GM23338 (cell line): ENCODE results near the gene UEVLD. TPM values are rescaled to one million over a fixed set of nuclear protein-coding genes. Genes with fewer than 3 reads are reported as not detected.

Experiments
- ATAC-seq: fragments of 200-7000 bp; cut with Tn5 transposase; 3 replicates; pipeline ENCODE4 v1.9.1; 2020
- DNase-seq: peaks from one replicate; pipeline ENCODE4 v3.0.0-alpha.2; 2015; ENCODE audit warnings: low spot score
- H2AFZ ChIP-seq: fragments of 200-600 bp; sonication (generic); 2 replicates; pipeline ENCODE4 v1.8.0; 2016; ENCODE audit warnings: antibody characterized with exemption, mild to moderate bottlenecking, moderate library complexity
- H3F3A ChIP-seq: fragments of 200-600 bp; sonication (generic); replicated peaks from 2 replicates; pipeline ENCODE4 v1.8.0; 2017; ENCODE audit warnings: antibody characterized with exemption, mixed run types, low read depth
- H3K27ac ChIP-seq: fragments of 200-600 bp; sonication (generic); 2 replicates; pipeline ENCODE4 v1.6.1; 2016; ENCODE audit warnings: low read depth
- H3K27me3 ChIP-seq: fragments of 200-600 bp; sonication (generic); 2 replicates; pipeline ENCODE4 v1.8.0; 2016; ENCODE audit warnings: mild to moderate bottlenecking, mixed run types, moderate library complexity; ENCODE audit not compliant: insufficient read depth
- H3K36me3 ChIP-seq: fragments of 200-600 bp; sonication (generic); 2 replicates; pipeline ENCODE4 v1.8.0; 2016; ENCODE audit warnings: mild to moderate bottlenecking; ENCODE audit not compliant: insufficient read depth
- H3K4me1 ChIP-seq: fragments of 200-600 bp; sonication (generic); 2 replicates; pipeline ENCODE4 v1.8.0; 2016; ENCODE audit warnings: mild to moderate bottlenecking, moderate library complexity; ENCODE audit not compliant: insufficient read depth
- H3K4me2 ChIP-seq: fragments of 200-600 bp; sonication (generic); 2 replicates; pipeline ENCODE4 v1.7.1; 2017; ENCODE audit warnings: mixed run types
- H3K4me3 ChIP-seq: fragments of 200-600 bp; sonication (generic); 2 replicates; pipeline ENCODE4 v1.6.1; 2016; ENCODE audit warnings: mixed run types
- H3K79me2 ChIP-seq: fragments of 200-600 bp; sonication (generic); replicated peaks from 2 replicates; pipeline ENCODE4 v1.8.0; 2017; ENCODE audit warnings: mild to moderate bottlenecking; ENCODE audit not compliant: insufficient read depth
- H3K9me2 ChIP-seq: fragments of 200-600 bp; sonication (generic); 2 replicates; pipeline ENCODE4 v1.8.0; 2017; ENCODE audit not compliant: insufficient read depth
- H4K20me1 ChIP-seq: fragments of 200-600 bp; sonication (generic); replicated peaks from 2 replicates; pipeline ENCODE4 v1.8.0; 2017; ENCODE audit warnings: mild to moderate bottlenecking; ENCODE audit not compliant: insufficient read depth
- H3K27ac Mint-ChIP-seq: 2 replicates; pipeline ENCODE4 v1.8.0; 2020; ENCODE audit warnings: inconsistent platforms, mild to moderate bottlenecking, moderate library complexity, mixed read lengths
- H3K27me3 Mint-ChIP-seq: 3 replicates; pipeline ENCODE4 v1.8.0; 2022; ENCODE audit warnings: low read depth, mild to moderate bottlenecking, moderate library complexity, mixed read lengths, inconsistent platforms; ENCODE audit not compliant: insufficient read depth, poor library complexity
- H3K36me3 Mint-ChIP-seq: 3 replicates; pipeline ENCODE4 v1.8.0; 2021; ENCODE audit warnings: low read depth, mild to moderate bottlenecking, inconsistent platforms, moderate library complexity, mixed read lengths
- H3K4me1 Mint-ChIP-seq: 3 replicates; pipeline ENCODE4 v1.8.0; 2020; ENCODE audit warnings: mild to moderate bottlenecking, inconsistent platforms, mixed read lengths
- H3K4me3 Mint-ChIP-seq: 3 replicates; pipeline ENCODE4 v1.8.0; 2021; ENCODE audit warnings: moderate library complexity, mild to moderate bottlenecking, inconsistent platforms, mixed read lengths
- H3K9me3 Mint-ChIP-seq: 3 replicates; pipeline ENCODE4 v1.8.0; 2020; ENCODE audit warnings: moderate library complexity, mild to moderate bottlenecking, inconsistent platforms, mixed read lengths
- EZH2phosphoT487 ChIP-seq: fragments of 200-600 bp; sonication (generic); IDR thresholded peaks from one replicate; pipeline ENCODE4 v1.8.1; 2018; ENCODE audit warnings: antibody characterized with exemption; ENCODE audit not compliant: unreplicated experiment
- NANOG ChIP-seq: IDR thresholded peaks from 2 replicates; pipeline ENCODE4 v1.6.1; 2016; ENCODE audit warnings: antibody characterized with exemption, borderline replicate concordance
- POLR2AphosphoS5 ChIP-seq: IDR thresholded peaks from 2 replicates; pipeline ENCODE4 v1.6.1; 2016; ENCODE audit warnings: antibody characterized with exemption, low read depth
- ZNF331 ChIP-seq: fragments of 250-450 bp; sonication (Bioruptor Pico); IDR thresholded peaks from 2 replicates; pipeline ENCODE4 v1.5.0; 2020; ENCODE audit warnings: low read depth, mild to moderate bottlenecking, moderate library complexity
- polyA plus RNA-seq: library from polyadenylated mRNA; unstranded; fragments of >200 nt; fragmentation: Nextera tagmentation; extraction: Ambion mirVana; gene quantifications from 2 replicates; pipeline ENCODE4 v1.2.1, GENCODE V29; 2016
- total RNA-seq: library from RNA; depleted of rRNA; stranded (reverse); fragments of >200 nt; shearing (Covaris generic); gene quantifications from 2 replicates; pipeline ENCODE4 v1.2.3, GENCODE V29; 2014
- TF ChIP-seq, protein P1 (sequence below): IDR thresholded peaks from 2 replicates; pipeline ENCODE4 v1.6.1; 2016; ENCODE audit warnings: antibody characterized with exemption
- TF ChIP-seq, protein P2 (sequence below): fragments of 250-450 bp; sonication (Bioruptor Pico); IDR thresholded peaks from 2 replicates; pipeline ENCODE4 v1.5.0; 2020; ENCODE audit warnings: mild to moderate bottlenecking, moderate library complexity

Gene UEVLD
- total and polyA plus RNA-seq, 2 experiments from 2014 or later: 10.2 to 11.8 TPM

DNA sequence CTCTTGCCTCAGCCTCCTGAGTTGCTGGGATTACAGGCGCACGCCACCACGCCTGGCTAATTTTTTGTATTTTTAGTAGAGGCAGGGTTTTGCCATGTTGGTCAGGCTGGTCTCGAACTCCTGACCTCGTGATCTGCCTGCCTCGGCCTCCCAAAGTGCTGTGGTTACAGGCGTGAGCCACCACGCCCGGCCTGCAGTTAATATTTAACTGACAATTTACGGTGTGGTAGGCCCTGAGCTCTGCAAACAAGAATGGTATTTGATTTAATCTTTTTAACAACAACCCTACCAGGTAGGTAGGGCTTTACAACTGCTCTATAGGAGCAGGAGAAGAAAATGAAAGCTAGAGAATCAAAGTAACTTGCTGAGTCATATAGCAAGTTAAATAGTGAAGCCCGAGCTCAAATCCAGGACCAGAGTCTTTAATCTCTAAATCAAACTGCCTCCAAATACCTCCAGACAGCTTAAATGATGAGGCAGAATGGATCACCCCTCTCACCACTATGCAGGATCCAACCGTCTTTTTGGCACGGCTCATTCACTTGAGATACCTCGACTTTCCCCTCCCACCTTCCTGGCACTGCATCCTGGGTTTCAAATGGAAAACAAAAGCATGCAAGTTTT is 9.4 kb downstream of the UEVLD start (continued):
- TF ChIP-seq, protein P1, sequence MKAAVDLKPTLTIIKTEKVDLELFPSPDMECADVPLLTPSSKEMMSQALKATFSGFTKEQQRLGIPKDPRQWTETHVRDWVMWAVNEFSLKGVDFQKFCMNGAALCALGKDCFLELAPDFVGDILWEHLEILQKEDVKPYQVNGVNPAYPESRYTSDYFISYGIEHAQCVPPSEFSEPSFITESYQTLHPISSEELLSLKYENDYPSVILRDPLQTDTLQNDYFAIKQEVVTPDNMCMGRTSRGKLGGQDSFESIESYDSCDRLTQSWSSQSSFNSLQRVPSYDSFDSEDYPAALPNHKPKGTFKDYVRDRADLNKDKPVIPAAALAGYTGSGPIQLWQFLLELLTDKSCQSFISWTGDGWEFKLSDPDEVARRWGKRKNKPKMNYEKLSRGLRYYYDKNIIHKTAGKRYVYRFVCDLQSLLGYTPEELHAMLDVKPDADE: no peak
- TF ChIP-seq EZH2phosphoT487 (no peak), POLR2AphosphoS5 (no peak), ZNF331 (CRISPR knock-in tag) (no peak)
- TF ChIP-seq, protein P2, sequence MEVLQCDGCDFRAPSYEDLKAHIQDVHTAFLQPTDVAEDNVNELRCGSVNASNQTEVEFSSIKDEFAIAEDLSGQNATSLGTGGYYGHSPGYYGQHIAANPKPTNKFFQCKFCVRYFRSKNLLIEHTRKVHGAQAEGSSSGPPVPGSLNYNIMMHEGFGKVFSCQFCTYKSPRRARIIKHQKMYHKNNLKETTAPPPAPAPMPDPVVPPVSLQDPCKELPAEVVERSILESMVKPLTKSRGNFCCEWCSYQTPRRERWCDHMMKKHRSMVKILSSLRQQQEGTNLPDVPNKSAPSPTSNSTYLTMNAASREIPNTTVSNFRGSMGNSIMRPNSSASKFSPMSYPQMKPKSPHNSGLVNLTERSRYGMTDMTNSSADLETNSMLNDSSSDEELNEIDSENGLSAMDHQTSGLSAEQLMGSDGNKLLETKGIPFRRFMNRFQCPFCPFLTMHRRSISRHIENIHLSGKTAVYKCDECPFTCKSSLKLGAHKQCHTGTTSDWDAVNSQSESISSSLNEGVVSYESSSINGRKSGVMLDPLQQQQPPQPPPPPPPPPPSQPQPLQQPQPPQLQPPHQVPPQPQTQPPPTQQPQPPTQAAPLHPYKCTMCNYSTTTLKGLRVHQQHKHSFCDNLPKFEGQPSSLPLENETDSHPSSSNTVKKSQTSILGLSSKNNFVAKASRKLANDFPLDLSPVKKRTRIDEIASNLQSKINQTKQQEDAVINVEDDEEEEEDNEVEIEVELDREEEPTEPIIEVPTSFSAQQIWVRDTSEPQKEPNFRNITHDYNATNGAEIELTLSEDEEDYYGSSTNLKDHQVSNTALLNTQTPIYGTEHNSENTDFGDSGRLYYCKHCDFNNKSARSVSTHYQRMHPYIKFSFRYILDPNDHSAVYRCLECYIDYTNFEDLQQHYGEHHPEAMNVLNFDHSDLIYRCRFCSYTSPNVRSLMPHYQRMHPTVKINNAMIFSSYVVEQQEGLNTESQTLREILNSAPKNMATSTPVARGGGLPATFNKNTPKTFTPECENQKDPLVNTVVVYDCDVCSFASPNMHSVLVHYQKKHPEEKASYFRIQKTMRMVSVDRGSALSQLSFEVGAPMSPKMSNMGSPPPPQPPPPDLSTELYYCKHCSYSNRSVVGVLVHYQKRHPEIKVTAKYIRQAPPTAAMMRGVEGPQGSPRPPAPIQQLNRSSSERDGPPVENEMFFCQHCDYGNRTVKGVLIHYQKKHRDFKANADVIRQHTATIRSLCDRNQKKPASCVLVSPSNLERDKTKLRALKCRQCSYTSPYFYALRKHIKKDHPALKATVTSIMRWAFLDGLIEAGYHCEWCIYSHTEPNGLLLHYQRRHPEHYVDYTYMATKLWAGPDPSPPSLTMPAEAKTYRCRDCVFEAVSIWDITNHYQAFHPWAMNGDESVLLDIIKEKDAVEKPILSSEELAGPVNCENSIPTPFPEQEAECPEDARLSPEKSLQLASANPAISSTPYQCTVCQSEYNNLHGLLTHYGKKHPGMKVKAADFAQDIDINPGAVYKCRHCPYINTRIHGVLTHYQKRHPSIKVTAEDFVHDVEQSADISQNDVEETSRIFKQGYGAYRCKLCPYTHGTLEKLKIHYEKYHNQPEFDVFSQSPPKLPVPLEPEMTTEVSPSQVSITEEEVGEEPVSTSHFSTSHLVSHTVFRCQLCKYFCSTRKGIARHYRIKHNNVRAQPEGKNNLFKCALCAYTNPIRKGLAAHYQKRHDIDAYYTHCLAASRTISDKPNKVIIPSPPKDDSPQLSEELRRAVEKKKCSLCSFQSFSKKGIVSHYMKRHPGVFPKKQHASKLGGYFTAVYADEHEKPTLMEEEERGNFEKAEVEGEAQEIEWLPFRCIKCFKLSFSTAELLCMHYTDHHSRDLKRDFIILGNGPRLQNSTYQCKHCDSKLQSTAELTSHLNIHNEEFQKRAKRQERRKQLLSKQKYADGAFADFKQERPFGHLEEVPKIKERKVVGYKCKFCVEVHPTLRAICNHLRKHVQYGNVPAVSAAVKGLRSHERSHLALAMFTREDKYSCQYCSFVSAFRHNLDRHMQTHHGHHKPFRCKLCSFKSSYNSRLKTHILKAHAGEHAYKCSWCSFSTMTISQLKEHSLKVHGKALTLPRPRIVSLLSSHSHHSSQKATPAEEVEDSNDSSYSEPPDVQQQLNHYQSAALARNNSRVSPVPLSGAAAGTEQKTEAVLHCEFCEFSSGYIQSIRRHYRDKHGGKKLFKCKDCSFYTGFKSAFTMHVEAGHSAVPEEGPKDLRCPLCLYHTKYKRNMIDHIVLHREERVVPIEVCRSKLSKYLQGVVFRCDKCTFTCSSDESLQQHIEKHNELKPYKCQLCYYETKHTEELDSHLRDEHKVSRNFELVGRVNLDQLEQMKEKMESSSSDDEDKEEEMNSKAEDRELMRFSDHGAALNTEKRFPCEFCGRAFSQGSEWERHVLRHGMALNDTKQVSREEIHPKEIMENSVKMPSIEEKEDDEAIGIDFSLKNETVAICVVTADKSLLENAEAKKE (CRISPR knock-in tag): no peak

DNA sequence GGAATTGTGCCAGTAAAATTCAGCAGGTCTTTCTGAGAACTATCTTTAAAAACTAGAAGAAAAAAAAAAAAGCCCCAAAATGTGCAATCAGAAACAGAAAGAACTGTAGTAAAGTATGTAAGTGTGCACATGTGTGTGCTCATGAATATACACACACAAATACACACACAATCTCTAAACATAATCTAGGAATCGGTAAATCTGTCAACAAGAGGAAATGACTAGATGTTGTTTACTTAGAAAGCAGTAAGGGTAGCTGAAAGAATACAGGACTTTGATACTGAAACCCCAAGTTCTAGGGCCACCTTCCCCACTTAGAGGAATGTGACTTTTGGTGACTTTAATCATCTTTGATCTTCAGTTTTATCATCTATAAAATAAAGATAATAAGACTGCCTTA is 13.2 kb downstream of the UEVLD start:
- H2AFZ ChIP-seq: no peak overlapping the region
- no peak overlapping the region for H3K27ac ChIP-seq
- peaks cover 3% of the 10 kb centered on the region; the same call in 1 of the 3 replicates for H3K4me1 Mint-ChIP-seq
- ATAC-seq: no peak
- peaks cover 5% of the 10 kb centered on the region; the same call in 1 of the 2 replicates for H3K4me1 ChIP-seq
- H3K9me3 Mint-ChIP-seq: no peaks in the 10 kb centered on the region
- H3K27ac Mint-ChIP-seq: no peak overlapping the region
- H3K9me2 ChIP-seq: no peaks in the 10 kb centered on the region
- H3F3A ChIP-seq: no peaks in the 10 kb centered on the region
- H3K4me3 ChIP-seq: no peak overlapping the region
- H4K20me1 ChIP-seq: no peaks in the 10 kb centered on the region
- no peak for DNase-seq
- H3K27me3 Mint-ChIP-seq: peaks cover 5% of the 10 kb centered on the region
- no peaks in the 10 kb centered on the region for H3K79me2 ChIP-seq
- peaks cover 3% of the 10 kb centered on the region; the same call in 2 of the 3 replicates for H3K36me3 Mint-ChIP-seq
- no peaks in the 10 kb centered on the region for H3K27me3 ChIP-seq
- no peaks in the 10 kb centered on the region for H3K36me3 ChIP-seq
- H3K4me2 ChIP-seq: no peak overlapping the region
- H3K4me3 Mint-ChIP-seq: no peak overlapping the region
- TF ChIP-seq, protein P1: no peak
- TF ChIP-seq NANOG: no peak
- no peak for TF ChIP-seq EZH2phosphoT487
- TF ChIP-seq, protein P2 (CRISPR knock-in tag): no peak
